ENCODE data around the gene NFIX. TPM values are rescaled to one million over a fixed set of nuclear protein-coding genes. Genes with fewer than 3 reads are reported as not detected.
A peak's percentile ranks its signal among the peaks of the same experiment; 100 is the strongest.

The NFIX gene
- total RNA-seq, 4 donors from 2014 or later = 56.0 to 154 (median 79.4) TPM

- Histone ChIP-seq H3K4me3 (no peak overlapping the region), H3K36me3 (no peaks in the 10 kb centered on the region), H3K9me3 (no peaks in the 10 kb centered on the region), H3K4me1 (peaks cover 12 to 22% (median 18%) of the 10 kb centered on the region in 4 donors), H3K27me3 (no peaks in the 10 kb centered on the region), H3K27ac (replicated peaks in 1 of 4) (no peak overlapping the region)
- TF ChIP-seq CTCF (IDR thresholded peaks at IDR 0.05) = no peak
- no peak for TF ChIP-seq POLR2A (IDR thresholded peaks at IDR 0.05; ENCODE audit: low read depth)
- TF ChIP-seq POLR2AphosphoS5 (IDR thresholded peaks at IDR 0.05) = no peak
- no peak for TF ChIP-seq EP300 (IDR thresholded peaks at IDR 0.05)
- no peak for DNase-seq (ENCODE audit: extremely low spot score)
- WGBS = 95% methylated on average over 3 of the region's 3 CpGs
- intact Hi-C loops (cut with DNase I) = loop anchor here (5.0 kb wide), 2 partner anchors 52 to 282 kb away; no protein-coding TSS in a partner anchor
Measured at GRCh38 chr19:12979974-12980373, 15.3 kb upstream of the NFIX start.

- Histone ChIP-seq H3K27ac (replicated peaks in 1 of 4) (no peak overlapping the region), H3K4me3 (no peak overlapping the region), H3K36me3 (no peaks in the 10 kb centered on the region), H3K9me3 (no peaks in the 10 kb centered on the region), H3K4me1 (peaks cover 12 to 30% (median 28%) of the 10 kb centered on the region in 4 donors), H3K27me3 (no peaks in the 10 kb centered on the region)
- no peak for TF ChIP-seq POLR2AphosphoS5 (IDR thresholded peaks at IDR 0.05)
- no peak for TF ChIP-seq POLR2A (IDR thresholded peaks at IDR 0.05; ENCODE audit: low read depth)
- no peak for TF ChIP-seq CTCF (IDR thresholded peaks at IDR 0.05)
- TF ChIP-seq EP300 (IDR thresholded peaks at IDR 0.05) = no peak
- intact Hi-C loops (cut with DNase I) = loop anchor here (1.0 to 5.0 kb wide), 2 partner anchors 50 to 79 kb away; no protein-coding TSS in a partner anchor
- DNase-seq (ENCODE audit: extremely low spot score) = no peak
- WGBS = 92% methylated on average over 6 of the region's 6 CpGs
Measured at GRCh38 chr19:12982648-12983047, 12.6 kb upstream of the NFIX start.

GRCh38 chr19:12983091-12983490 lies 12.2 kb upstream of the NFIX start:
- H3K9me3 ChIP-seq = no peaks in the 10 kb centered on the region
- H3K4me1 ChIP-seq = peaks cover 12 to 30% (median 27%) of the 10 kb centered on the region in 4 donors
- H3K27ac ChIP-seq (replicated peaks in 1 of 4) = no peak overlapping the region
- no peaks in the 10 kb centered on the region for H3K36me3 ChIP-seq
- WGBS = 59% methylated on average over 10 of the region's 10 CpGs
- no peak for TF ChIP-seq POLR2A (IDR thresholded peaks at IDR 0.05; ENCODE audit: low read depth)
- TF ChIP-seq POLR2AphosphoS5 (IDR thresholded peaks at IDR 0.05) = no peak
- no peak for TF ChIP-seq CTCF (IDR thresholded peaks at IDR 0.05)
- no peak for TF ChIP-seq EP300 (IDR thresholded peaks at IDR 0.05)
- peak overlapping the region; percentile 41 to 48 (median 44) for H3K4me3 ChIP-seq
- H3K27me3 ChIP-seq = no peaks in the 10 kb centered on the region
- intact Hi-C loops (cut with DNase I) = loop anchor here (1.0 to 5.0 kb wide), 2 partner anchors 49 to 78 kb away; no protein-coding TSS in a partner anchor
- no peak for DNase-seq (ENCODE audit: extremely low spot score)

GRCh38 chr19:12983542-12984142 lies 11.6 kb upstream of the NFIX start:
- peaks cover 12 to 30% (median 27%) of the 10 kb centered on the region in 4 donors for H3K4me1 ChIP-seq
- 17% methylated on average over 25 of the region's 51 CpGs for WGBS
- H3K27ac ChIP-seq (replicated peaks in 1 of 4) = no peak overlapping the region
- no peaks in the 10 kb centered on the region for H3K27me3 ChIP-seq
- no peak for DNase-seq (ENCODE audit: extremely low spot score)
- peak overlapping the region; percentile 41 to 48 (median 44) for H3K4me3 ChIP-seq
- intact Hi-C loops (cut with DNase I) = loop anchor here (1.0 to 5.0 kb wide), 2 partner anchors 49 to 78 kb away; no protein-coding TSS in a partner anchor
- peak; percentile 32 to 58 for TF ChIP-seq POLR2AphosphoS5 (IDR thresholded peaks at IDR 0.05)
- TF ChIP-seq EP300 (IDR thresholded peaks at IDR 0.05) = no peak
- peak; percentile 98 to 99 (median 99) for TF ChIP-seq CTCF (IDR thresholded peaks at IDR 0.05)
- H3K36me3 ChIP-seq = no peaks in the 10 kb centered on the region
- no peaks in the 10 kb centered on the region for H3K9me3 ChIP-seq
